ENCODE measurements around the gene ZNF792. TPM values are rescaled to one million over a fixed set of nuclear protein-coding genes. Genes with fewer than 3 reads are reported as not detected.
A peak's percentile ranks its signal among the peaks of the same experiment; 100 is the strongest.
"Not testable (repeated sequence)": the region's sequence is repeated elsewhere in the genome, so short reads cannot be mapped to it uniquely, and the experiment has no call there.

ZNF792 gene
- total RNA-seq, 1 donor = 36.9 TPM

DNA sequence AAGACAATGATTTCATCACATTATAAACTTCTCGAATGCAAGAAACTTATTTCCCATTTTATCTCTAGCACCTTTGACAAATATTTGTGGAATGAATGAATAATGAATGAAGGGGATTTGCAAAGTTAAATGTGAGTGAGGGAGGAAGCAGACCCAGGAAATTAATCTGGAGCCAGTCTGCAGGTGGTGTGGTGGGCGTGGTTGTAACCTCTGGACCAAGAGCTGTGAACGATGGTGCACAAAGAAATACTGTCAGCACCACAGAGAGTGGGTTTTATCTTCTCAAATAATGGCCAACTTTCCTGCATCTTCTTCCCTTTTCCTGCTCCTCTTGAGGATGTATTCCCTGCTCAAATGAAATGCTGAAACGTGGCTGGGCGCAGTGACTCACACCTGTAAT lies 11.0 kb upstream of the ZNF792 start:
- DNase-seq (ENCODE audit: low read depth in 2 of 3, low spot score in 2 of 3) = no peak

DNA sequence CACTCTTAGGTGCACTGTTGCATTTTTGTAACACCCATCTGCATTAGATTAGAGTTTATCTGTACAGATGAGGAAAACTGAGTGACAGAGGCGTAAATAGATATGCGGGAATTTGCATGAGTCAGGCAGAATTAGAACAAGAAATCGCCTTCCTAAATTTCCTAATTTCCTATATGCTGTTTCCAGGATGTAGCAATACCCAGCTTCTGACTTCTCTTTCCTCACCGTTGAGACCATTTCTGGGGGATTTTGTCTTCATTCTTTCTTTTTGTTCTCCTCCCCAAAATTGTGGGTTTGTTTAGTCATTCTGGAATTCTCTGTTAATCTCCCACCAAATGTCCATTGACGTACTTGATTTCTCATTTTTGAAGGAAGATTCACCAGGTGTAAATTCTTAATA lies 10.6 kb upstream of the ZNF792 start:
- DNase-seq (ENCODE audit: low read depth in 2 of 3, low spot score in 2 of 3) = no peak

DNA sequence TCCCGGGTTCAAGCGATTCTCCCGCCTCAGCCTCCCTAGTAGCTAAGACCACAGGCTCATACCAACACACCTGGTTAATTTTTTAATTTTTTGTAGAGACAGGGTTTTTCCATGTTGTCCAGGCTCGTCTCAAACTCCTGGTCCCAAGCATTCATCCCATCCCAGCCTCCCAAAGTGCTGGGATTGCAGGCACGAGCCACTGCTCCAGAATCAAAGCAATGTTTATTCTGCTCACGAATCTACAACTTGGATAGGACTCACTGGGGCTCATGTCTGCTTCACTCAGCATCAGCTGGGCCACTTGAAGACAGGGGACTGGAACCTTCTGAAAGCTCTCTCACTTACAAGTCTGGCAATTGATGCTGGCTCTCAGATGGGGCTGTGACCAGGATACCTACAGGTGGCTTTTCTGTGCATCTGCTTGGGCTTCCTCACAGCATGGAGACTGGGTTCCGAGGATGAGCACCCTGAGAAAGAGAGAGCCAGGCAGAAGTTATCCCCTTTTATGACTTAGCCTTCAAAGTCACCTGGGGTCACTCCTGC lies 8.2 kb upstream of the ZNF792 start:
- no peak for DNase-seq (ENCODE audit: low read depth in 2 of 3, low spot score in 2 of 3)

- not testable (repeated sequence) for DNase-seq (ENCODE audit: low read depth in 2 of 3, low spot score in 2 of 3)
Observed at GRCh38 chr19:34970185-34970780, 6.3 kb upstream of the ZNF792 start.

GRCh38 chr19:34969721-34970120 lies 5.7 kb upstream of the ZNF792 start:
- DNase-seq (ENCODE audit: low read depth in 2 of 3, low spot score in 2 of 3) = no peak

- no peak for DNase-seq (ENCODE audit: low read depth in 2 of 3, low spot score in 2 of 3)
Observed at GRCh38 chr19:34967551-34967950, 3.5 kb upstream of the ZNF792 start.

DNA sequence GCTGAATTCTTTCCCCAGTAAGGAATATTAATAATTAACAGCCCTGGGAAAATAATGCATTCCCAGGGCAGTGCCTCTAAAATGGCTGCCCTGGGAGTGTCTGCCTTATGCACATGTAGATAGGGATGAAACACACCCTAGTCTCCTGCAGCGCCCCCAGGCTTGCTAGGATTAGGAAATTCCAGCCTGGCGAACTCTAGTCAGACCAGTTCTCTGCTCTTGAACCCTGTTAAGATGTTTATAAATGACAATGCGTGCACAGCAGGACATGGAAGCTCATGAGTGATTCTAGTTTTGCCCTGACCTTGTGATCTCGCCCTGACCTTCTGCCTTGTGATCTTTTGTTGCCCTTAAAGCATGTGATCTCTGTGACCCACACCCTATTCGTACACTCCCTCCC lies 1.5 kb upstream of the ZNF792 start:
- not testable (repeated sequence) for DNase-seq (ENCODE audit: low read depth in 2 of 3, low spot score in 2 of 3)

DNA sequence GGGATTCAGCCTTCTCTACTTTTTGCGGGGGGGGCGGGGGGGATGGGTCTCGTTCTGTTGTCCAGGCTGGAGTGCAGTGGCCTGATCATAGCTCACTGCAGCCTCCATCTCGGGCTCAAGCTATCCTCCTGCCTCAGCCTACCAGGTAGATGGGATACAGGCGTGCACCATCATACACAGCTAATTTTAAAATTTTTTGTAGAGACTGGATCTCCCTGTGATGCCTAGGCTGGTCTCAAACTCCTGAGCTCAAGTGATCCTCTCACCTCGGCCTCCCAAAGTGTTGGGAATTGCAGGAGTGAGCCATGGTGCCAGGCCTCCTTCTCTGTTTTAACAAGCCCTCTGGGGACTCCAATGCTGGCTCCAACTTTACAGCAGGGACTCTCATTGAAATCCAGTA lies 569 bp upstream of the ZNF792 start:
- DNase-seq (ENCODE audit: low read depth in 2 of 3, low spot score in 2 of 3) = no peak

DNA sequence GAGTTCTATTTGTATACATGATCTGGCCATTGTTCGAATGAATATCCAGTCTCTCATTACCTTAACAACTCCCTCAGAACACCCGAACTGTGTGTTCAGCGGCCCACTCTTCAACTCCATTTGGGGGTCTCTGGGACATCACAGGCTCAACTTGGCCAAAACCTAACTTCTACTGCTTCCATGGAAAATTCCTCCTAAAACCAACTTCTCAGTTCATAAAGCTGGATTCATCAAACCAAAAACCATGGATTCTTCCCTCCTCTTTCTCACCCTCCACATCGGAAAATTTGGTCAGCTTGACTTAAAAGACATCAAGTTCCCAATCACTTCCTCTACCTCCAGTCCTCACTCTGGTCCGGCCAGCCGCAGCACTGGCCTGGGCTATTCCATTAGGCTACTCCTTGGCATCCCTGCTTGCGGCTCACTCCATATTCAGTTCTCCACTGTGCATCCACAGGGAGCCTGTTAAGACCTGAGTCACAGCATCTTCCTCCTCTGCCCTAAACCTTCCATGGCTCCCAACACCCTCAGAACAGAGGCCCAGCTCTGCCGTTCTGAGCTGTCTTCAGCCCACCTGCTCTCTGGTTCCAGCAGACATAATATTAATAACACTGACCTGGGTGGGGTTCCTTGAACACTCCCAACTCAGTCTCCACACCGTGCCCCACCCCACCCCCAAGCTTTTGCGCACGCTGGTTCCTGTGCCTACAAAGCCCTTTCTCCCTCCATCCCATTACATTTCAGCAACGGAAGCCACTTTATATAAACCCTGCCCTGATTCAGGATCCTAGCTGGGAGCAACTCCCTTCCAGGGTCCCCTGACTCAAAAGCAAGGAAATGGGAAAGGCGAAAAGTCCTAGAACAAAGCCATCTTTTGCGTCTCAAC lies 1.1 kb downstream of the ZNF792 start:
- DNase-seq (ENCODE audit: low read depth in 2 of 3, low spot score in 2 of 3) = no peak

- peak in 2 of 3 donors; percentile 88 to 95 for DNase-seq (ENCODE audit: low read depth in 2 of 3, low spot score in 2 of 3)
Observed at GRCh38 chr19:34961775-34962686, 2.0 kb downstream of the ZNF792 start.

DNA sequence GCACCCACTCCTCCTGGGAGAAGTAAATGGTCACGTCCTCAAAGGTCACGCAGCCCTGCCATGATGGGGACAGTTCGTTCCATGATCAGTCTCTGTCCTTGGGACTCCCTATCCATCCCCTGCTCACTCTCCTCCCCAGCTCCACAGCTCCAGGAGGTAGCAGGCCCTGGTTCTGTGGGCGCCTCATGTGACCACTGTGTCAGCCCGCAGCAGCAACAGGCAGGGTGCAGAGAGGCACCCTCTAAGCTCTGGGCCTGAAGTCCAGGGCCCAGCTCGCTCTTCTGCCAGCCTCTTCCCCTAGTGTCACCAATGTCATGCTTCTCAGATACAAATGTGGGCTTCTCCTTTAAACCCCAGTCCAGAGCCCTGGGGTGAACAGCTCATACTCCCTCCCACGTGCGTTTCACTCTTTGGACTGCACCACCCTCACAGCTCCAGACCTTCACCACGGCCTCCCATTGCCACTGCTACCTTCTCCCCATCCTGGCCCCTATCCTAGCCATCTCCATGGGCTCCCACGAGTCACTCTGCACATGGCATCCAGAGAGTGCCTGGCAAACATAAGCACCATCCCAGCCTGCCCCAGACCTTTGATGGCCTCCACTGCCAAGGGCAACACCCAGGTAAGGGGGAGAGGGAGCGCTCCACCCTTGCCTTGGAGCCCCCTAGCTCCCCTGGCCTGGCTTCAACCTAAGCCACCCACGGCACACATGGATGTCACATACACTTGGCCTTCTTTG lies 2.9 kb downstream of the ZNF792 start:
- no peak for DNase-seq (ENCODE audit: low read depth in 2 of 3, low spot score in 2 of 3)

DNA sequence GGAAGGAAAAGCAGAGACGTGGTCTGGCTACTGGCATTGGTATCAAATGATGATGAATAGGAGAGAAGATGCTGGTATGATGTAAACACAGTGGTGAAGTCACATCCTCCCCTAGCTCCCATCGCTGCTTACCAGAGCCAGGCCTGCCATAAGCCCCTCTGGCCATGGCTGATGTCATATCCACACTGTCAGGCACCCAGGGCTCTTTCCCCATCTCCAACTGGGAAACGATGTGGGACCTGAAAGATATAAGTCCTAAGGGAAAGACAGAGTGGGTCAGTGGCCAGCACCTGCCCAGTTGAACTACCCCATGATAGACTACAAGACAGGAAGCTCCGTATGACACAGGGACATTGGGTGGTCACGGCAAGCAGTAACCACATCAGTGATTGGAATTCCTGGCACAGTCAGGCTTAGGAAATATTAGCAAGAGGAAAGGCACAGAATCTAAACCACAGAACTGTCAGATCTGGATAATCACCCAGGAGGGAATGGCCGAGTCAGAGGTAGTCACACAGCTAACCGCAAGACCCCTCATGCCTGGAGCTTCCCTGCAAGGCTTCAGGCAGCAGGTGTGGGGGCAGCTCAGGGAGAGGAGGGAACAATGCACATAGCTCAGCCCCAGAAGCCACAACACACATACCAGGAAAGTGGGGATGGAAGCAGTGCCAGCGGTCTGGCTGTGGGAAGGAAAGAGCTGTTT lies 3.8 kb downstream of the ZNF792 start:
- no peak for DNase-seq (ENCODE audit: low read depth in 2 of 3, low spot score in 2 of 3)

- DNase-seq (ENCODE audit: low read depth in 2 of 3, low spot score in 2 of 3) = no peak
Observed at GRCh38 chr19:34959021-34959420, 5.0 kb downstream of the ZNF792 start.

DNA sequence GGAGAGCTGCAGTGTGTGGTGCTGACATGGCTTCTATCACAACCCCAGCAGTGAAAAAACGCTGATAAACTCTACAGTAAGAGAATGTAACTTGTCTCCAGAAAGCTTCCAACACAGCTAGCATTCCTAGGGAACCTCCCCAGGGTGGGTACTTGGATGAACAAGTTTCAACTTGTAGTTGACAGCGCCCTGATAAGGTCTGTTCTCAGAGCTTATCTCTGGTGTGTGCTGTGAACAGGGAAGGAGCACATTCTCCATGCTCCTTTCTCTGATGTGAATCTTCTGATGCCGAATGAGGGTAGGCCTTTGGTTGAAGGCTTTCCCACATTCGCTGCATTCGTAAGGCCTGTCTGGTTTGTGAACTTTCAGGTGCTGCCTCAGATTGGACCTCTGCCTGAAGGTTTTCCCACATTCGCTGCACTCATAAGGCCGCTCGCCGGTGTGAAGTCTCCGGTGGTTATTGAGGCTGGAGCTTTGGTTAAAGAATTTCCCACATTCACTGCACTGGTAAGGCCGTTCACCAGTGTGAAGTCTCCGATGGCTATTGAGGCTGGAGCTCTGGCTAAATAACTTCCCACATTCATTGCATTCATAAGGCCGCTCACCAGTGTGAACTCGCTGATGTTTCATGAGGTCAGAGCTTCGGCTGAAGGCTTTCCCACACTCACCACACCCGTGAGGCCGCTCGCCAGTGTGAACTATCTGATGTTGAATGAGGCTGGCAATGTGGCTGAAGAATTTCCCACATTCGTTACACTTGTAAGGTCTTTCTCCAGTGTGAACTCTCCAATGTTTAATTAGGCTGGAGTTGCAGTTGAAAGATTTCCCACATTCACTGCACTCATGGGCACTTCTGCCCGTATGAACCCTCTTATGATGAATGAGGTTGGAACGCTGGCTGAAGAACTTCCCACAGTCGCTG lies 5.9 kb downstream of the ZNF792 start:
- DNase-seq (ENCODE audit: low read depth in 2 of 3, low spot score in 2 of 3) = peak in 1 of 3 donors; percentile 16

GRCh38 chr19:34953092-34953491 lies 10.9 kb downstream of the ZNF792 start:
- DNase-seq (ENCODE audit: low read depth in 2 of 3, low spot score in 2 of 3) = peak in 1 of 3 donors; percentile 13

DNA sequence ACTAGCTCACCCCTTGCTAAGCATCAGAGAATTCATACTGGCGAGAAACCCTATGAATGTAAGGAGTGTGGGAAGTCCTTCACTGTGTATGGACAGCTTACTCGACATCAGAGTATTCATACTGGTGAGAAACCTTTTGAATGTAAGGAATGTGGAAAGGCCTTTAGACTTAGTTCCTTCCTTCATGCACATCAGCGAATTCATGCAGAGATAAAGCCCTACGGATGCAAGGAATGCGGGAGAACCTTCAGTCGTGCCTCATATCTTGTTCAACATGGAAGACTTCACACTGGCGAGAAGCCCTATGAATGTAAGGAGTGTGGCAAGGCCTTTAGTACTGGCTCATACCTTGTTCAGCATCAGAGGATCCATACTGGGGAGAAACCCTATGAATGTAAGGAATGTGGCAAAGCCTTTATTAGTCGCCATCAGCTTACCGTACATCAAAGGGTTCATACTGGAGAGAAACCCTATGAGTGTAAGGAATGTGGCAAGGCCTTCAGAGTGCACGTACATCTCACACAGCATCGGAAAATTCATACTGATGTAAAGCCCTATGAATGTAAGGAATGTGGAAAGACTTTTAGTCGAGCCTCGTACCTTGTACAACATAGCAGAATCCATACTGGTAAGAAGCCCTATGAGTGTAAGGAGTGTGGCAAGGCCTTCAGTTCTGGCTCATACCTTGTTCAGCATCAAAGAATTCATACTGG lies 20.0 kb downstream of the ZNF792 start:
- no peak for DNase-seq (ENCODE audit: low read depth in 2 of 3, low spot score in 2 of 3)

- DNase-seq (ENCODE audit: low read depth in 2 of 3, low spot score in 2 of 3) = no peak
Observed at GRCh38 chr19:34938886-34939285, 25.1 kb downstream of the ZNF792 start.

- no peak for DNase-seq (ENCODE audit: low read depth in 2 of 3, low spot score in 2 of 3)
Observed at GRCh38 chr19:34936184-34936583, 27.8 kb downstream of the ZNF792 start.
